Measurements from ENCODE around the gene STK4.
"Not testable (repeated sequence)": the region's sequence is repeated elsewhere in the genome, so short reads cannot be mapped to it uniquely, and the experiment has no call there.

The STK4 gene

DNA sequence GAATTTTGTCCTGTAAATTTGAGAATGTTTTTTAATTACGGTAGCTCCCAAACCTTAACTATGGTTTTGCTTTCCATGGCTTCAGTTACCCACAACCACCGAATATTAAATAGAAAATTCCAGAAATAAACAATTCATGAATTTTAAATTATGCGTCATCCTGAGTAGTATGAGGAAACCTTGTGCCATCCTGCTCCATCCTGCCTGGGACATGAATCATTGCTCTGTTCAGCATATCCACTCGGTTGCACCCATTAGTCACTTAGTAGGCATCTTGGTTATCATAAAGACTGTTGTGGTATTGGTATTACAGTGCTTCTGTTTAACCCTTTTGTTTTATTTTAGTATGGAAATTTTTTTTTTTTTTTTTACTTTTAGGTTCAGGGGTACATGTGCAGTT is 94.9 kb downstream of the STK4 start:
- Histone ChIP-seq H3K4me3 (replicated peaks; ENCODE audit: insufficient read depth, low read length) (no peak overlapping the region), H3K27me3 (ENCODE audit: insufficient read depth, poor library complexity, severe bottlenecking) (no peaks in the 10 kb centered on the region), H3K27ac (replicated peaks) (no peak overlapping the region)
- TF ChIP-seq GABPA (IDR thresholded peaks at IDR 0.05; ENCODE audit: low read depth), result no peak
- TF ChIP-seq POLR2AphosphoS5 (IDR thresholded peaks at IDR 0.05; ENCODE audit: low read depth), result no peak
- TF ChIP-seq, protein P1, sequence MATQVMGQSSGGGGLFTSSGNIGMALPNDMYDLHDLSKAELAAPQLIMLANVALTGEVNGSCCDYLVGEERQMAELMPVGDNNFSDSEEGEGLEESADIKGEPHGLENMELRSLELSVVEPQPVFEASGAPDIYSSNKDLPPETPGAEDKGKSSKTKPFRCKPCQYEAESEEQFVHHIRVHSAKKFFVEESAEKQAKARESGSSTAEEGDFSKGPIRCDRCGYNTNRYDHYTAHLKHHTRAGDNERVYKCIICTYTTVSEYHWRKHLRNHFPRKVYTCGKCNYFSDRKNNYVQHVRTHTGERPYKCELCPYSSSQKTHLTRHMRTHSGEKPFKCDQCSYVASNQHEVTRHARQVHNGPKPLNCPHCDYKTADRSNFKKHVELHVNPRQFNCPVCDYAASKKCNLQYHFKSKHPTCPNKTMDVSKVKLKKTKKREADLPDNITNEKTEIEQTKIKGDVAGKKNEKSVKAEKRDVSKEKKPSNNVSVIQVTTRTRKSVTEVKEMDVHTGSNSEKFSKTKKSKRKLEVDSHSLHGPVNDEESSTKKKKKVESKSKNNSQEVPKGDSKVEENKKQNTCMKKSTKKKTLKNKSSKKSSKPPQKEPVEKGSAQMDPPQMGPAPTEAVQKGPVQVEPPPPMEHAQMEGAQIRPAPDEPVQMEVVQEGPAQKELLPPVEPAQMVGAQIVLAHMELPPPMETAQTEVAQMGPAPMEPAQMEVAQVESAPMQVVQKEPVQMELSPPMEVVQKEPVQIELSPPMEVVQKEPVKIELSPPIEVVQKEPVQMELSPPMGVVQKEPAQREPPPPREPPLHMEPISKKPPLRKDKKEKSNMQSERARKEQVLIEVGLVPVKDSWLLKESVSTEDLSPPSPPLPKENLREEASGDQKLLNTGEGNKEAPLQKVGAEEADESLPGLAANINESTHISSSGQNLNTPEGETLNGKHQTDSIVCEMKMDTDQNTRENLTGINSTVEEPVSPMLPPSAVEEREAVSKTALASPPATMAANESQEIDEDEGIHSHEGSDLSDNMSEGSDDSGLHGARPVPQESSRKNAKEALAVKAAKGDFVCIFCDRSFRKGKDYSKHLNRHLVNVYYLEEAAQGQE (IDR thresholded peaks at IDR 0.05; ENCODE audit: insufficient replicate concordance, low read depth), result no peak
- TF ChIP-seq, protein P2, sequence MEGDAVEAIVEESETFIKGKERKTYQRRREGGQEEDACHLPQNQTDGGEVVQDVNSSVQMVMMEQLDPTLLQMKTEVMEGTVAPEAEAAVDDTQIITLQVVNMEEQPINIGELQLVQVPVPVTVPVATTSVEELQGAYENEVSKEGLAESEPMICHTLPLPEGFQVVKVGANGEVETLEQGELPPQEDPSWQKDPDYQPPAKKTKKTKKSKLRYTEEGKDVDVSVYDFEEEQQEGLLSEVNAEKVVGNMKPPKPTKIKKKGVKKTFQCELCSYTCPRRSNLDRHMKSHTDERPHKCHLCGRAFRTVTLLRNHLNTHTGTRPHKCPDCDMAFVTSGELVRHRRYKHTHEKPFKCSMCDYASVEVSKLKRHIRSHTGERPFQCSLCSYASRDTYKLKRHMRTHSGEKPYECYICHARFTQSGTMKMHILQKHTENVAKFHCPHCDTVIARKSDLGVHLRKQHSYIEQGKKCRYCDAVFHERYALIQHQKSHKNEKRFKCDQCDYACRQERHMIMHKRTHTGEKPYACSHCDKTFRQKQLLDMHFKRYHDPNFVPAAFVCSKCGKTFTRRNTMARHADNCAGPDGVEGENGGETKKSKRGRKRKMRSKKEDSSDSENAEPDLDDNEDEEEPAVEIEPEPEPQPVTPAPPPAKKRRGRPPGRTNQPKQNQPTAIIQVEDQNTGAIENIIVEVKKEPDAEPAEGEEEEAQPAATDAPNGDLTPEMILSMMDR (IDR thresholded peaks at IDR 0.05; ENCODE audit: insufficient read depth, low read length), result no peak
- no peak for TF ChIP-seq SPI1 (IDR thresholded peaks at IDR 0.05; ENCODE audit: borderline replicate concordance, low read depth)
- no peak for DNase-seq (ENCODE audit: low read depth in 1 of 2, low spot score in 1 of 2)

DNA sequence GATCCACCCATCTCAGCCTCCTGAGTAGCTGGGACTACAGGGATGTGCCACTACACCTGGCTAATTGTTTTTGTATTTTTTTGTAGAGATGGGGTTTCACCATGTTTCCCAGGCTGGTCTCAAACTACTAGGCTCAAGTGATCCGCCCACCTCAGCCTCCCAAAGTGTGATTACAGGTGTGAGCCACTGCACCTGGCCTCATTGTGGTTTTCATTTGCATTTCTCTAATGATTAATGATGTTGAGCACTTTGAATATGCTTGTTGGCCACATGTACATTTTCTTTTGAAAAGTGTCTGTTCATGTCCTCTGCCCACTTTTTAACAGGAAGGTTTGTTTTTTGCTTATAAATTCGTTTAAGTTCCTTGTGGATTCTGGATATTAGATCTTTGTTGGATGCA is 96.8 kb downstream of the STK4 start:
- H3K27me3 ChIP-seq (ENCODE audit: insufficient read depth, poor library complexity, severe bottlenecking); H3K27ac ChIP-seq (replicated peaks); H3K4me3 ChIP-seq (replicated peaks; ENCODE audit: insufficient read depth, low read length); DNase-seq (ENCODE audit: low read depth in 1 of 2, low spot score in 1 of 2): not testable (repeated sequence)

DNA sequence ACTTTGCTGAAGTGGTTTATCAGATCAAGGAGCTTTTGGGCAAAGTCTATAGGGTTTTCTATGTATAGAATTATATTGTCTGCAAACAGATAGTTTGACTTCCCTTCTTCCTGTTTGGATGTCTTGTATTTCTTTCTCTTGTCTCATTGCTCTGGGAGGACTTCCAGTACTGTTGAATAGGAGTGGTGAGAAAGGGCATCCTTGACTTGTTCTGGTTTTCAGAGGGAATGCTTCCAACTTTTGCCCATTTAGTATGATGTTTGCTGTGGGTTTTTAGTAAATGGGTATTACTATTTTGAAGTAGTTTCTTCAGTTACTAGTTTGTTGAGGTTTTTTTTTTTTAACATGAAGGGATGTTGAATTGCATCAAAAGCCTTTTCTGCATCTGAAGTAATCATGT is 98.5 kb downstream of the STK4 start:
- Histone ChIP-seq H3K27ac (replicated peaks) (no peak overlapping the region), H3K4me3 (replicated peaks; ENCODE audit: insufficient read depth, low read length) (no peak overlapping the region), H3K27me3 (ENCODE audit: insufficient read depth, poor library complexity, severe bottlenecking) (no peaks in the 10 kb centered on the region)
- DNase-seq (ENCODE audit: low read depth in 1 of 2, low spot score in 1 of 2), result no peak
- TF ChIP-seq SPI1 (IDR thresholded peaks at IDR 0.05; ENCODE audit: borderline replicate concordance, low read depth) (no peak), GABPA (IDR thresholded peaks at IDR 0.05; ENCODE audit: low read depth) (no peak), POLR2AphosphoS5 (IDR thresholded peaks at IDR 0.05; ENCODE audit: low read depth) (no peak)
- TF ChIP-seq, protein P2 (IDR thresholded peaks at IDR 0.05; ENCODE audit: insufficient read depth, low read length), result no peak
- TF ChIP-seq, protein P1 (IDR thresholded peaks at IDR 0.05; ENCODE audit: insufficient replicate concordance, low read depth), result no peak

DNA sequence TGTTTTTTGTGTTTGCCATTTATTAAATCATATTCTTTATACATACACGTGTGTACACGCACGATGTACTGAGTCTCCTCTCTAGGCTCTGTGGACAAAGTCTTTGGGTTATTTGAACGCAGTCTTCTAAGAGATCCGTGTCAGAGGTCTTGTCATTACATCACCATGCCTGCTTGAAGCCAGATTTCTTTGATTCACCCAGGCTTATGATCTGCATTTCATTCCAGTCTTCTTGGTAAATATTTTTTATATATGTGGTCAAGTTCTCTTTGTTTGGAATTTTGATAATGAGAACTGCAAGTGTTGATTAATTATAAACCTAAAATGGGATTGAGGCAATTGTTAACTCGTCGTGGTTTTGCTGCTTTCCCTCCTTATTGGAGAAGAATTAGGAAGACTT is 100.1 kb downstream of the STK4 start:
- Histone ChIP-seq H3K4me3 (replicated peaks; ENCODE audit: insufficient read depth, low read length) (no peak overlapping the region), H3K27ac (replicated peaks) (no peak overlapping the region), H3K27me3 (ENCODE audit: insufficient read depth, poor library complexity, severe bottlenecking) (no peaks in the 10 kb centered on the region)
- TF ChIP-seq SPI1 (IDR thresholded peaks at IDR 0.05; ENCODE audit: borderline replicate concordance, low read depth) (no peak), POLR2AphosphoS5 (IDR thresholded peaks at IDR 0.05; ENCODE audit: low read depth) (no peak), GABPA (IDR thresholded peaks at IDR 0.05; ENCODE audit: low read depth) (no peak)
- TF ChIP-seq, protein P1 (IDR thresholded peaks at IDR 0.05; ENCODE audit: insufficient replicate concordance, low read depth), result no peak
- TF ChIP-seq, protein P2 (IDR thresholded peaks at IDR 0.05; ENCODE audit: insufficient read depth, low read length), result no peak
- DNase-seq (ENCODE audit: low read depth in 1 of 2, low spot score in 1 of 2), result no peak

All from HL-60 (cell line).